ENCODE measurements around the gene KCTD14.
"Not testable (repeated sequence)": the region's sequence is repeated elsewhere in the genome, so short reads cannot be mapped to it uniquely, and the experiment has no call there.

Gene KCTD14

GRCh38 chr11:78021611-78022010, 1.5 kb downstream of the KCTD14 start:
- DNase-seq (ENCODE audit: low read depth) = no peak

- no peak for DNase-seq (ENCODE audit: low read depth)
Observed at GRCh38 chr11:78020246-78020645, 2.8 kb downstream of the KCTD14 start.

- peak; percentile 53 for DNase-seq (ENCODE audit: low read depth)
Observed at GRCh38 chr11:78019808-78020207, 3.3 kb downstream of the KCTD14 start.

- DNase-seq (ENCODE audit: low read depth) = no peak
Observed at GRCh38 chr11:78015878-78016277, 7.2 kb downstream of the KCTD14 start.

- DNase-seq (ENCODE audit: low read depth) = not testable (repeated sequence)
Observed at GRCh38 chr11:78014937-78015520, 8.0 kb downstream of the KCTD14 start.

- no peak for DNase-seq (ENCODE audit: low read depth)
Observed at GRCh38 chr11:78011301-78011700, 11.8 kb downstream of the KCTD14 start.

GRCh38 chr11:78010755-78011154, 12.3 kb downstream of the KCTD14 start:
- no peak for DNase-seq (ENCODE audit: low read depth)

- no peak for DNase-seq (ENCODE audit: low read depth)
Observed at GRCh38 chr11:78010304-78010703, 12.8 kb downstream of the KCTD14 start.

- no peak for DNase-seq (ENCODE audit: low read depth)
Observed at GRCh38 chr11:78009062-78009461, 14.0 kb downstream of the KCTD14 start.

- peak; percentile 81 for DNase-seq (ENCODE audit: low read depth)
Observed at GRCh38 chr11:78000193-78000592, 22.9 kb downstream of the KCTD14 start.

- DNase-seq (ENCODE audit: low read depth) = no peak
Observed at GRCh38 chr11:77999446-78000030, 23.5 kb downstream of the KCTD14 start.

GRCh38 chr11:77994434-77995362, 28.4 kb downstream of the KCTD14 start, which contains the start of gene INTS4:
TSS of gene INTS4 (minus strand) at chr11:77994668. CDS start at chr11:77994643, 25 bp downstream.
- peak; percentile 100 for DNase-seq (ENCODE audit: low read depth)

- no peak for DNase-seq (ENCODE audit: low read depth)
Observed at GRCh38 chr11:77993902-77994301, 29.2 kb downstream of the KCTD14 start.

- DNase-seq (ENCODE audit: low read depth) = no peak
Observed at GRCh38 chr11:77990981-77991380, 32.1 kb downstream of the KCTD14 start.

GRCh38 chr11:77986456-77986855, 36.6 kb downstream of the KCTD14 start:
- not testable (repeated sequence) for DNase-seq (ENCODE audit: low read depth)

- no peak for DNase-seq (ENCODE audit: low read depth)
Observed at GRCh38 chr11:77981346-77981947, 41.6 kb downstream of the KCTD14 start.

- DNase-seq (ENCODE audit: low read depth) = no peak
Observed at GRCh38 chr11:77968337-77968736, 54.7 kb downstream of the KCTD14 start.

GRCh38 chr11:77967753-77968152, 55.3 kb downstream of the KCTD14 start:
- no peak for DNase-seq (ENCODE audit: low read depth)

- no peak for DNase-seq (ENCODE audit: low read depth)
Observed at GRCh38 chr11:77967121-77967520, 56.0 kb downstream of the KCTD14 start.

- DNase-seq (ENCODE audit: low read depth) = no peak
Observed at GRCh38 chr11:77966338-77966737, 56.7 kb downstream of the KCTD14 start.

Measured in ELR (cell line).